Measurements from ENCODE around the gene VPS52.
A peak's percentile ranks its signal among the peaks of the same experiment; 100 is the strongest.

Gene VPS52

DNA sequence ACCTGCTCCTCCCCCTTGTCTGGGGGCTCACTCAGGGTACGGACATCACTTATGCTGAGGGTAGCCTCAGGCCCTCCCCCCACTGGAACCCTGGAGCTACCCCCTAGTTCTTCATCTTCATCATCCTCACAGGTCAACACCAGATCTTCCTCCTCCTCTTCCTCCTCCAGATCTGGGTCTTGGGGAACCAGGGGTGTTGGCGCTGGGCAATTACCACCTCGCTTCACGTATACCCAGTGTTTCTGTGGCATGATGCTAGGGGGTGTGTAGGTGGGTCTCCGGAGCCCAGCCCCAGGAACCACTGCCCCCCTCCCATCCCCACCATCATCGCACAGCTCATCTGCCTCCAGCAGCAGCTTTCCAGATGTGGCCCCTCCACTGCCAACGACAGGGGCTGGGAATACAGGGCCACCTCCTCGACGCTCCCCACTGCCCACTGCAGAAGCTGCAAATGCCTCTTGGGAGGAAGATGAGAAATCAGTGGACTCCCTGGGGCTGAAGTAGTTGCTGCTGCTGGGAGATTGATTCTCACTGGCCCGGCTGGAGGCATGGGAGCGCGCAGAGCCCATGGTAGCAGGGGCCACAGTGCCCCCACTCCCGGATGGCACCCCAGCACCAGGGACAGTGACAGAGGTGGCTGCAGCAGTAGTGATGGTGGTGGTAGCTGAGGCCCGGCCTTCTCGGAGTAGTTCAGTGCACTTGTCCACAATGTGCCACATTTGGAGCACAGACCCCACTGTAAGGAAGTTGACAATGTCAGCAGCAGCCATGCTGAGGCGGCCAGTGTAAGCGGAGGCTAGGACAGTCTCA is 44.3 kb upstream of the VPS52 start:
- Histone ChIP-seq H3K9me3 (ENCODE audit: control insufficient read depth, low read length) (no peaks in the 10 kb centered on the region), H3K4me1 (ENCODE audit: control insufficient read depth, insufficient read depth, low read length, poor library complexity, severe bottlenecking) (peaks cover 34% of the 10 kb centered on the region), H3K4me3 (ENCODE audit: extremely low read depth, insufficient read depth, low read length, poor library complexity, severe bottlenecking) (no peak overlapping the region), H3K27ac (ENCODE audit: low read depth, low read length, severe bottlenecking) (no peak overlapping the region), H3K36me3 (ENCODE audit: control insufficient read depth, insufficient read depth, low read length) (peaks cover 38% of the 10 kb centered on the region)
- WGBS, 2 experiments (ENCODE audit: insufficient coverage in 2 of 2): 96% methylated on average over 7 to 11 of the region's 17 CpGs

GRCh38 chr6:33314943-33315792 is 43.5 kb upstream of the VPS52 start:
- WGBS, 2 experiments (ENCODE audit: insufficient coverage in 2 of 2): 92 to 93% methylated on average over 45 to 47 of the region's 47 CpGs
- Histone ChIP-seq H3K9me3 (ENCODE audit: control insufficient read depth, low read length) (no peaks in the 10 kb centered on the region), H3K27ac (ENCODE audit: low read depth, low read length, severe bottlenecking) (no peak overlapping the region), H3K4me3 (ENCODE audit: extremely low read depth, insufficient read depth, low read length, poor library complexity, severe bottlenecking) (no peak overlapping the region), H3K36me3 (ENCODE audit: control insufficient read depth, insufficient read depth, low read length) (peaks cover 30% of the 10 kb centered on the region), H3K4me1 (ENCODE audit: control insufficient read depth, insufficient read depth, low read length, poor library complexity, severe bottlenecking) (peaks cover 26% of the 10 kb centered on the region)

DNA sequence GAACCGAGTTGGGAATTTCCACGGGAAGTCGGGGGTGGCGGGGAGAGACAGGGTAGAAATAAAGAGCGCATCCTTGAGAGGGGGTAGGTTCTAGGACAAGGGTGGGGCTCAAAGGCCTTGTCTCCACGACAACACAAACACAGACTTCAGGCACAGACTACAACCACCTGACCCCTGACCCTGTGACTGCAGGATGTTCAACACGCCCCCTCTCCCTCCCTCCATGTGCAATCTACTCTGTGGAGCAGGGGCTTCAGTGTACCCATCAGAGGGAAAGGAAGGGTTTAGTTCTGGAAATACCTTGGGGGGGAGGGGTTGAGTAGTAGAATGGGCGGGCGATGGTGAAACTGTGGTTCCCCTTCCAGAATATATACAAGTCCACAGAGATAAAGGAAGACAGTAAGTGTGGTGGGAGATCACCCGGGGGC is 42.9 kb upstream of the VPS52 start:
- H3K27ac ChIP-seq (ENCODE audit: low read depth, low read length, severe bottlenecking): peak overlapping the region; percentile 69
- peaks cover 27% of the 10 kb centered on the region for H3K36me3 ChIP-seq (ENCODE audit: control insufficient read depth, insufficient read depth, low read length)
- 90% methylated on average over 2 of the region's 10 CpGs; no CpG with 5 or more reads in 1 of the 2 experiments for WGBS, 2 experiments (ENCODE audit: insufficient coverage in 2 of 2)
- peaks cover 21% of the 10 kb centered on the region for H3K4me1 ChIP-seq (ENCODE audit: control insufficient read depth, insufficient read depth, low read length, poor library complexity, severe bottlenecking)
- no peaks in the 10 kb centered on the region for H3K9me3 ChIP-seq (ENCODE audit: control insufficient read depth, low read length)
- peak overlapping the region; percentile 62 for H3K4me3 ChIP-seq (ENCODE audit: extremely low read depth, insufficient read depth, low read length, poor library complexity, severe bottlenecking)

DNA sequence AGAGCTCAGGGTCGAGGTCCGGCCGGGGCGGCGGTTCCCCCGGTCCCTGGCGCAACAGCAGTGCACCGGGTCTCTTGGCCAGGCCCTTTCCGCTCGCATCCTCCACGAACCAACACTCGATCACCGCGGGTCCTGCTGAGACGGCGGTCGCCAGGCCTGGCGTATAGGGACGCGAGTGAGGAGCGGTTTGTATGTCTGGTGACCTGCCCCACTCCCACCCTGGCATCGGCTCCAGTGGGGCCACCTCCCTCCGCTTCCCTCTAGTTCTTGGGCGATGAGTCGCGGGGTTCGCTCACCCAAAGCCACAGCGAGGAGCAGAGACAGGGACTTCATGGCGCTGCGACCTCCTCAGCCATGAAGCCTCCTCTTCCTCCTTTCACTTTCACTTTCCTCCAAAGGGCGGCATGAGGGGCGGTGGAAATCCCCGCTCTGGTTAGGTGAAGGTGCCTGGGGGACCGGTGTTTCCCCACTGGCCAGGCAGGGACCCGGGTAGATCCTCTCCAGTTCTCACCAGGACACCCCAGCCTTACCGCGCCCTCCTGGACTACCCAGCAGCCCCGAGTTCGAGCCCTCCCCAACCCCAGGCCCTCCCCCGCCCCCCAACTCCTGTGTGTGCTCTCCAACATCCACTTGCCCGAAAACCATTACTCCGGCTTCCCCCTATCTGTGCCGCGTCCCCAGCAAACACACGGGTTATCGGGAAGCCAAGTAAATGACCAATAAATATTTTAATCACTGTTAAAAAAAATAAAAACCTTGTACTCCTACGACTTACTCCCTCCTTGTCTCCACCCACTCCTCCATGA is 42.2 kb upstream of the VPS52 start, which contains the start of gene TAPBP:
TSS of gene TAPBP (minus strand) at position 370 of the 806 bp plus-strand sequence. CDS start at position 333, 37 bp downstream.
- H3K4me3 ChIP-seq (ENCODE audit: extremely low read depth, insufficient read depth, low read length, poor library complexity, severe bottlenecking): peak within 1 kb of the TSS; percentile 62
- H3K4me1 ChIP-seq (ENCODE audit: control insufficient read depth, insufficient read depth, low read length, poor library complexity, severe bottlenecking): peaks cover 14% of the 10 kb centered on the region
- peak within 1 kb of the TSS; percentile 69 for H3K27ac ChIP-seq (ENCODE audit: low read depth, low read length, severe bottlenecking)
- peaks cover 21% of the 10 kb centered on the region for H3K36me3 ChIP-seq (ENCODE audit: control insufficient read depth, insufficient read depth, low read length)
- WGBS, 2 experiments (ENCODE audit: insufficient coverage in 2 of 2): 0% methylated on average over 18 to 32 of the region's 47 CpGs
- no peaks in the 10 kb centered on the region for H3K9me3 ChIP-seq (ENCODE audit: control insufficient read depth, low read length)

DNA sequence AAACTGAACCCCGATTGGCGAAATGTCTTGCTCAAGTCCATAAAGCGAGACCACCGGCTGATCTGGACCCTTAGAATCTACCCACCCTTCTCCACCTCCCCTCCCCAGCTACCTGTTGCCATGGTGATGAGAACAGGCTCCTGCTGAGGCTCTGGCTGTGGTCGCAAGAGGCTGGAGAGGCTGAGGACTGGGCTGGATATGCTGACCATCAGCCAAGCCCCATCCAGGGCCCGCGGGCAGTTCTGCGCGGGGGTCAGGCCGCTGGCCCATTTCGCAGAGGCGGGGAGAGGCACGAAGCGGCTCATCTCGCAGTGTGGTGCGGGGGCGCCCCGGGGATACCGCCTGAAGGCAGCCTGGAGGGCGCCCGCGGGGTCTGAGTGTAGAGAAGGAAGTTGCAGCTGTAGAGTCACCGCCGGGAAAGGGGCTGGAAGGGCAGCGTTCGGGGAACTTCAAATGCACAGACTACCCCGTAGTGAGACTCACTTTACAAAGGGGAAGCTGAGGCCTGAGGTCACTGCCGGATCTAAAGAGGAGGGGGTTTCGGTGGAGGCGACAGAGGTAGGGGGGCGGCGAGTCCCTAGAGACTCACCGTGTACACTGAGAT is 41.5 kb upstream of the VPS52 start:
- WGBS, 2 experiments (ENCODE audit: insufficient coverage in 2 of 2): 0 to 1% methylated on average over 28 to 33 of the region's 33 CpGs
- H3K36me3 ChIP-seq (ENCODE audit: control insufficient read depth, insufficient read depth, low read length): peaks cover 16% of the 10 kb centered on the region
- H3K4me1 ChIP-seq (ENCODE audit: control insufficient read depth, insufficient read depth, low read length, poor library complexity, severe bottlenecking): peaks cover 9% of the 10 kb centered on the region
- no peaks in the 10 kb centered on the region for H3K9me3 ChIP-seq (ENCODE audit: control insufficient read depth, low read length)
- H3K4me3 ChIP-seq (ENCODE audit: extremely low read depth, insufficient read depth, low read length, poor library complexity, severe bottlenecking): peak overlapping the region; percentile 62
- H3K27ac ChIP-seq (ENCODE audit: low read depth, low read length, severe bottlenecking): peak overlapping the region; percentile 69

DNA sequence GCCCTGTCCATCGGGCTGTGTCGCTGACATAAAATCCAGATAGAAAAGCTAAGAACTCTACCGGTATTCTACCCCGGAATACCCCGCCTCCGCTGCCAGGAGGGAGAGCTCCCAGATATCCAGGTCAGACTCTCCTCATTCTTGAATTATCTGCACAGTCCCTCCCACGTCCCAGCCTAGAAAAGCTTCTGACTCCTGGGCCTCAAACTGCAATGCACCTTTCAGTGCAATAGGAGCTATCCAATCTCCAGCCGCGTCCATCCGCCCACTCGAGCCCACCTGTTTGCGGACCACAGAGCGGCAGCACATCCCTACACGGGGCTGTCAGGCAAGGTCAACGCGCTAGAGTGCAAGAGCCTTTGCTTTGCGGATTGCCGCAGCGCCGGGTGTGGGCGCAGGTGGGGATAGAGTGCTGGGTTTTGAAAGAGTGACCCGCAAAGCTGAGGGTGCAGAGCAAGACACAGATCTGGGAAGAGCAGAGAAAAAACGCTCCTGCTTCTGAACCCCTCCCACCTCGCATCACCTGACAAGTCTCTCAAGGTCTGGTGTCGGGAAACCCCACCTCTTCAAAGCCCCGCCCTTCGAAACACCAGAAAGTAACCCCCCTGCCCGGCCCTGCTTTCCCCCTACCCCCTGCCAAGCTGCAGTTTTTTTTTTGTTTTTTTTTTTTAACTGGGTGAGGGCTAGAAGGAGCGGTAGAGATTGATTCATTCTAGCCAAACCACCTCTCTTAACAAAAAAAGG is 40.9 kb upstream of the VPS52 start:
- WGBS, 2 experiments (ENCODE audit: insufficient coverage in 2 of 2): 6 to 7% methylated on average over 19 to 21 of the region's 29 CpGs
- Histone ChIP-seq H3K9me3 (ENCODE audit: control insufficient read depth, low read length) (no peaks in the 10 kb centered on the region), H3K36me3 (ENCODE audit: control insufficient read depth, insufficient read depth, low read length) (peaks cover 16% of the 10 kb centered on the region), H3K4me3 (ENCODE audit: extremely low read depth, insufficient read depth, low read length, poor library complexity, severe bottlenecking) (peak overlapping the region; percentile 62), H3K4me1 (ENCODE audit: control insufficient read depth, insufficient read depth, low read length, poor library complexity, severe bottlenecking) (peaks cover 9% of the 10 kb centered on the region), H3K27ac (ENCODE audit: low read depth, low read length, severe bottlenecking) (peak overlapping the region; percentile 69)

DNA sequence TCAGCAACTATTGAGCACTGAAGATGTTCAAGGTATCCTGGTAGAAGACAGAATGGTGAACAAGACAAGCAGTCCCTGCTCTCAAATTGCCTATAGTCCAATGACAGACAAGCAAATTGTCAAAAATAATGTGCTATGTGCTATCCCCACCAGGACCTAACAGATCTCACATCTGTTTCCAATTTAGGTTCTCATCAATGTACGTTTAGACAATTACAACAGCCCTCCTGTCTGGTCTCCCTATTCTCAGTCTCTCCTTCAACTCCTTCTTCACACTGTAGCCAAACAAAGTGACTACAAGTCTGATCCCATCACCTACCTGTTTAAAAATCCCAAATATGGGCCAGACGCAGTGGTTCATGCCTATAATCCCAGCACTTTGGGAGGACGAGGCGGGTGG is 34.7 kb upstream of the VPS52 start:
- no peak overlapping the region for H3K27ac ChIP-seq (ENCODE audit: low read depth, low read length, severe bottlenecking)
- no peaks in the 10 kb centered on the region for H3K4me1 ChIP-seq (ENCODE audit: control insufficient read depth, insufficient read depth, low read length, poor library complexity, severe bottlenecking)
- H3K36me3 ChIP-seq (ENCODE audit: control insufficient read depth, insufficient read depth, low read length): peaks cover 11% of the 10 kb centered on the region
- 88 to 90% methylated on average over 3 to 4 of the region's 4 CpGs for WGBS, 2 experiments (ENCODE audit: insufficient coverage in 2 of 2)
- H3K4me3 ChIP-seq (ENCODE audit: extremely low read depth, insufficient read depth, low read length, poor library complexity, severe bottlenecking): no peak overlapping the region
- H3K9me3 ChIP-seq (ENCODE audit: control insufficient read depth, low read length): no peaks in the 10 kb centered on the region

GRCh38 chr6:33305052-33305451 is 33.4 kb upstream of the VPS52 start:
- H3K9me3 ChIP-seq (ENCODE audit: control insufficient read depth, low read length): no peaks in the 10 kb centered on the region
- no peaks in the 10 kb centered on the region for H3K4me1 ChIP-seq (ENCODE audit: control insufficient read depth, insufficient read depth, low read length, poor library complexity, severe bottlenecking)
- no peak overlapping the region for H3K4me3 ChIP-seq (ENCODE audit: extremely low read depth, insufficient read depth, low read length, poor library complexity, severe bottlenecking)
- peaks cover 11% of the 10 kb centered on the region for H3K36me3 ChIP-seq (ENCODE audit: control insufficient read depth, insufficient read depth, low read length)
- no peak overlapping the region for H3K27ac ChIP-seq (ENCODE audit: low read depth, low read length, severe bottlenecking)
- 86 to 95% methylated on average over 6 to 8 of the region's 8 CpGs for WGBS, 2 experiments (ENCODE audit: insufficient coverage in 2 of 2)

DNA sequence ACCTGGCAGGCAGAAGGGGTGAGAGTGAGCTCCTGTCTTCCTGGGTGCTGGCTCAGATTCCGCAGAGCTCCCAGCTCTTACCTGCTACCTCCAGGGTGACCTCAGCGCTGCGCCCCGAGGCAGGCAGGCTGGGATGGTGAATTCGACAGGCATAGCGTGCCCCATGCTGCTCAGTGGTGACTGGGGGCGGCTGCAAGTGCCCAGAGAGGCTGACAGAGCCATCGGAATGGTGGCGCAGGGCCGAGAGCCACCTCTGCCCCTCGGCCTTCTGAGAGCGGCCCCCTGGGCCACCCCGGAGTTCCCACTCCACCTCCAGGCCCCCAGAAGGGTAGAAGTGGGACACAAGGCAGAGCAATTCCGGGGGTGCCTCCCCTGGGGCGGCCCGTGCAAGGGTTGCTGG is 32.5 kb upstream of the VPS52 start:
- Histone ChIP-seq H3K36me3 (ENCODE audit: control insufficient read depth, insufficient read depth, low read length) (peaks cover 9% of the 10 kb centered on the region), H3K4me3 (ENCODE audit: extremely low read depth, insufficient read depth, low read length, poor library complexity, severe bottlenecking) (no peak overlapping the region), H3K4me1 (ENCODE audit: control insufficient read depth, insufficient read depth, low read length, poor library complexity, severe bottlenecking) (no peaks in the 10 kb centered on the region), H3K9me3 (ENCODE audit: control insufficient read depth, low read length) (no peaks in the 10 kb centered on the region), H3K27ac (ENCODE audit: low read depth, low read length, severe bottlenecking) (no peak overlapping the region)
- WGBS, 2 experiments (ENCODE audit: insufficient coverage in 2 of 2): 93 to 95% methylated on average over 14 to 16 of the region's 16 CpGs
